Vagina (tissue), 2 donors: ENCODE data around the gene MIER1.

ENCODE experiments used
- CTCF ChIP-seq, 3 experiments: fragments of 450-650 bp in 2 of 3; fragments of 200-600 bp in 1 of 3; sonication (generic) in 1 of 3; IDR thresholded peaks; one replicate each; pipeline ENCODE4 v1.5.1; 2017 to 2019; ENCODE audit warnings: antibody characterized with exemption in 3 of 3, mild to moderate bottlenecking in 2 of 3, moderate library complexity in 2 of 3
- POLR2A ChIP-seq, 2 donors: fragments of 450-650 bp; IDR thresholded peaks; one replicate each; pipeline ENCODE4 v1.6.1; 2017; ENCODE audit warnings: antibody characterized with exemption in 2 of 2, mild to moderate bottlenecking in 2 of 2, moderate library complexity in 2 of 2
- POLR2AphosphoS5 ChIP-seq, 2 donors: sonication (generic); formaldehyde crosslinking; IDR thresholded peaks; one replicate each; pipeline ENCODE4 v1.9.0; 2017; ENCODE audit warnings: antibody characterized with exemption in 2 of 2, mild to moderate bottlenecking in 2 of 2, low read depth in 1 of 2; ENCODE audit not compliant: insufficient read depth in 1 of 2

- TF ChIP-seq CTCF (IDR thresholded peaks at IDR 0.05): no peak
- no peak for TF ChIP-seq POLR2A (IDR thresholded peaks at IDR 0.05)
- no peak for TF ChIP-seq POLR2AphosphoS5 (IDR thresholded peaks at IDR 0.05; ENCODE audit: insufficient read depth in 1 of 2, low read depth in 1 of 2)
Measured at GRCh38 chr1:66940981-66941380, 16.2 kb downstream of the MIER1 start.
